Endodermal cell (in vitro differentiated cells): ENCODE results near the gene CEP85. TPM values are rescaled to one million over a fixed set of nuclear protein-coding genes. Genes with fewer than 3 reads are reported as not detected.

Source experiments
- DNase-seq: peaks from one replicate; pipeline ENCODE4 v3.0.0-alpha.2; 2017
- H3K27ac ChIP-seq: 2 replicates; pipeline ENCODE4 v1.5.1; 2013; ENCODE audit warnings: mild to moderate bottlenecking, low read depth, low read length, moderate library complexity
- H3K27me3 ChIP-seq: 2 replicates; pipeline ENCODE4 v1.6.1; 2013; ENCODE audit warnings: mild to moderate bottlenecking, low read length, moderate library complexity; ENCODE audit not compliant: insufficient read depth, control insufficient read depth, poor library complexity, severe bottlenecking
- H3K36me3 ChIP-seq: 2 replicates; pipeline ENCODE4 v1.7.0; 2013; ENCODE audit warnings: mild to moderate bottlenecking, low read length, moderate library complexity; ENCODE audit not compliant: control insufficient read depth, insufficient read depth
- H3K4me1 ChIP-seq: one replicate; pipeline ENCODE4 v1.7.0; 2013; ENCODE audit warnings: low read length; ENCODE audit not compliant: control insufficient read depth, insufficient read depth
- H3K4me3 ChIP-seq: 2 replicates; pipeline ENCODE4 v1.5.1; 2013; ENCODE audit warnings: mild to moderate bottlenecking, low read length, moderate library complexity
- H3K9ac ChIP-seq: 2 replicates; pipeline ENCODE4 v1.6.1; 2013; ENCODE audit warnings: mild to moderate bottlenecking, low read length, moderate library complexity; ENCODE audit not compliant: poor library complexity, severe bottlenecking; ENCODE audit errors: extremely low read depth
- H3K9me3 ChIP-seq: 2 replicates; pipeline ENCODE4 v1.6.1; 2013; ENCODE audit warnings: mild to moderate bottlenecking, low read length, moderate library complexity; ENCODE audit not compliant: control insufficient read depth
- H3K27ac Mint-ChIP-seq: 2 replicates; pipeline ENCODE4 v1.8.0; 2020; ENCODE audit warnings: mixed read lengths
- H3K27me3 Mint-ChIP-seq: 2 replicates; pipeline ENCODE4 v1.8.0; 2021; ENCODE audit warnings: mild to moderate bottlenecking, mixed read lengths; ENCODE audit not compliant: insufficient read depth
- H3K36me3 Mint-ChIP-seq: 2 replicates; pipeline ENCODE4 v1.8.0; 2020; ENCODE audit warnings: low read depth, mixed read lengths
- H3K4me1 Mint-ChIP-seq: 2 replicates; pipeline ENCODE4 v1.8.0; 2020; ENCODE audit warnings: mixed read lengths
- H3K4me3 Mint-ChIP-seq: 2 replicates; pipeline ENCODE4 v1.8.0; 2020; ENCODE audit warnings: mild to moderate bottlenecking, moderate library complexity, mixed read lengths
- H3K9me3 Mint-ChIP-seq: 2 replicates; pipeline ENCODE4 v1.8.0; 2020; ENCODE audit warnings: mild to moderate bottlenecking, mixed read lengths
- CTCF ChIP-seq: fragments of 200-600 bp; sonication (generic); conservative IDR thresholded peaks from 2 replicates; pipeline ENCODE4 v1.5.0; 2021; ENCODE audit warnings: antibody characterized with exemption, mild to moderate bottlenecking
- WGBS, 2 experiments: methylation state at CpG; one replicate each; pipeline versions ENCODE4 v1.1.5 to v1.1.7; 2013; ENCODE audit warnings: missing lambda C conversion rate in 2 of 2, mixed read lengths in 1 of 2; ENCODE audit not compliant: insufficient coverage in 1 of 2, insufficient read length in 1 of 2; 5-methylcytosine and 5-hydroxymethylcytosine counted together
- total RNA-seq, 2 donors: library from RNA; stranded (reverse); fragmentation: NEBNext Ultra II Directional in 1 of 2; extraction: Animal tissue kit (Norgen Biotek cat#: 25700) in 1 of 2; gene quantifications; 2 replicates in 1 of 2; 3 replicates in 1 of 2; pipeline ENCODE4 v1.2.1, GENCODE V29; 2021

The CEP85 gene
- total RNA-seq, 2 donors from 2014 or later = 25.6 to 43.6 TPM

- 82 to 89% methylated on average over 13 to 27 of the region's 27 CpGs for WGBS, 2 experiments
- Histone ChIP-seq H3K27me3 (peaks cover 20% of the 10 kb centered on the region), H3K36me3 (no peaks in the 10 kb centered on the region), H3K9ac (no peak overlapping the region), H3K4me3 (no peak overlapping the region), H3K27ac (no peak overlapping the region), H3K9me3 (no peaks in the 10 kb centered on the region), H3K4me1 (no peaks in the 10 kb centered on the region)
- no peaks in the 10 kb centered on the region for H3K36me3 Mint-ChIP-seq
- DNase-seq = no peak
- no peaks in the 10 kb centered on the region for H3K9me3 Mint-ChIP-seq
- no peak overlapping the region for H3K4me3 Mint-ChIP-seq
- no peak for TF ChIP-seq CTCF
- peaks cover 19% of the 10 kb centered on the region for H3K27me3 Mint-ChIP-seq
- H3K27ac Mint-ChIP-seq = no peak overlapping the region
- H3K4me1 Mint-ChIP-seq = peaks cover 3% of the 10 kb centered on the region
Measured at GRCh38 chr1:26220199-26220912, 13.6 kb upstream of the CEP85 start.

- no peak overlapping the region for H3K27ac Mint-ChIP-seq
- H3K9me3 Mint-ChIP-seq = no peaks in the 10 kb centered on the region
- peaks cover 26% of the 10 kb centered on the region for H3K27me3 Mint-ChIP-seq
Measured at GRCh38 chr1:26221094-26221493, 12.9 kb upstream of the CEP85 start.

GRCh38 chr1:26224606-26225005 lies 9.4 kb upstream of the CEP85 start:
- Histone ChIP-seq H3K27me3 (peaks cover 32% of the 10 kb centered on the region), H3K9me3 (no peaks in the 10 kb centered on the region), H3K4me1 (no peaks in the 10 kb centered on the region), H3K4me3 (no peak overlapping the region), H3K36me3 (no peaks in the 10 kb centered on the region), H3K27ac (no peak overlapping the region), H3K9ac (no peak overlapping the region)
- peak overlapping the region; percentile 62 for H3K4me3 Mint-ChIP-seq
- peaks cover 8% of the 10 kb centered on the region for H3K4me1 Mint-ChIP-seq
- H3K27me3 Mint-ChIP-seq = peaks cover 37% of the 10 kb centered on the region
- no peaks in the 10 kb centered on the region for H3K36me3 Mint-ChIP-seq
- no peak for TF ChIP-seq CTCF
- H3K9me3 Mint-ChIP-seq = no peaks in the 10 kb centered on the region
- no peak overlapping the region for H3K27ac Mint-ChIP-seq
- no peak for DNase-seq
- WGBS, 2 experiments = 88 to 100% methylated on average over 4 to 7 of the region's 7 CpGs

More at GRCh38 chr1:26221094-26221493, 12.9 kb upstream of the CEP85 start:
- no peak overlapping the region for H3K27ac ChIP-seq
- H3K36me3 ChIP-seq = no peaks in the 10 kb centered on the region
- H3K36me3 Mint-ChIP-seq = no peaks in the 10 kb centered on the region
- H3K4me3 ChIP-seq = no peak overlapping the region
- no peak for DNase-seq
- H3K4me3 Mint-ChIP-seq = no peak overlapping the region
- H3K4me1 Mint-ChIP-seq = peaks cover 8% of the 10 kb centered on the region
- no peaks in the 10 kb centered on the region for H3K9me3 ChIP-seq
- no peaks in the 10 kb centered on the region for H3K4me1 ChIP-seq
- WGBS, 2 experiments = 93 to 100% methylated on average over 1 to 2 of the region's 2 CpGs
- H3K9ac ChIP-seq = no peak overlapping the region
- TF ChIP-seq CTCF = no peak
- peaks cover 27% of the 10 kb centered on the region for H3K27me3 ChIP-seq
